HepG2 (cell line): ENCODE data around the gene ANGPTL2. TPM values are rescaled to one million over a fixed set of nuclear protein-coding genes. Genes with fewer than 3 reads are reported as not detected.

ENCODE experiments used
- ELF3 ChIP-seq: IDR thresholded peaks from 2 replicates; pipeline ENCODE4 v1.6.1; 2016; ENCODE audit warnings: missing genetic modification reagents, missing compliant biosample characterization
- HNF4A ChIP-seq: sonication (generic); formaldehyde crosslinking; IDR thresholded peaks from 2 replicates; pipeline ENCODE4 v1.4.0; 2020; ENCODE audit warnings: missing genetic modification reagents
- MAF1 ChIP-seq: sonication (generic); formaldehyde crosslinking; IDR thresholded peaks from 2 replicates; pipeline ENCODE4 v1.5.0; 2020; ENCODE audit warnings: missing genetic modification reagents, borderline replicate concordance
- MED13 ChIP-seq: sonication (generic); formaldehyde crosslinking; IDR thresholded peaks from 2 replicates; pipeline ENCODE4 v1.5.0; 2020; ENCODE audit warnings: missing genetic modification reagents
- NFKBIZ ChIP-seq: IDR thresholded peaks from 2 replicates; pipeline ENCODE4 v1.6.1; 2018; ENCODE audit warnings: missing genetic modification reagents, missing compliant biosample characterization
- SRF ChIP-seq: IDR thresholded peaks from 2 replicates; pipeline ENCODE4 v1.6.1; 2011; ENCODE audit warnings: mild to moderate bottlenecking, low read depth, low read length, moderate library complexity
- THAP7 ChIP-seq: sonication (generic); formaldehyde crosslinking; IDR thresholded peaks from 2 replicates; pipeline ENCODE4 v1.8.1; 2023; ENCODE audit warnings: mild to moderate bottlenecking, missing genetic modification reagents
- ZNF263 ChIP-seq: sonication (generic); formaldehyde crosslinking; IDR thresholded peaks from 2 replicates; pipeline ENCODE4 v1.4.0; 2020; ENCODE audit warnings: missing genetic modification reagents
- ZNF468 ChIP-seq: sonication (generic); formaldehyde crosslinking; IDR thresholded peaks from 2 replicates; pipeline ENCODE4 v1.8.0; 2022; ENCODE audit warnings: mild to moderate bottlenecking, moderate library complexity, missing genetic modification reagents
- ZNF816 ChIP-seq: sonication (generic); formaldehyde crosslinking; IDR thresholded peaks from 2 replicates; pipeline ENCODE4 v1.8.0; 2022; ENCODE audit warnings: missing genetic modification reagents, mild to moderate bottlenecking, borderline replicate concordance
- ZNF878 ChIP-seq: sonication (generic); formaldehyde crosslinking; IDR thresholded peaks from 2 replicates; pipeline ENCODE4 v1.8.1; 2023; ENCODE audit warnings: mild to moderate bottlenecking, missing genetic modification reagents, moderate library complexity
- ZNF879 ChIP-seq: sonication (generic); formaldehyde crosslinking; IDR thresholded peaks from 2 replicates; pipeline ENCODE4 v1.8.1; 2023; ENCODE audit warnings: missing genetic modification reagents
- polyA plus RNA-seq, 8 experiments: library from polyadenylated mRNA; depleted of rRNA in 3 of 8; stranded (reverse) in 7 of 8; unstranded in 1 of 8; fragments of >200 nt; fragmentation: Illumina TruSeq in 4 of 8; extraction: Trizol in 4 of 8; gene quantifications; 2 replicates each; pipeline versions ENCODE4 v1.2.1 to v1.2.3, GENCODE V29; 2011 to 2016; ENCODE audit warnings: low read depth in 4 of 8, missing spikeins in 1 of 8, mixed read lengths in 1 of 8; ENCODE audit not compliant: insufficient read depth in 1 of 8
- total RNA-seq, 5 experiments: library from RNA; depleted of rRNA; stranded (reverse); fragments of >200 nt; fragmentation: Illumina TruSeq; extraction: Trizol; gene quantifications; 2 replicates each; pipeline ENCODE4 v1.2.3, GENCODE V29; 2016; ENCODE audit warnings: low read depth in 1 of 5
- TF ChIP-seq, protein P1 (sequence below): fragments of 450-650 bp; IDR thresholded peaks from 2 replicates; pipeline ENCODE4 v1.6.1; 2017; ENCODE audit warnings: mild to moderate bottlenecking

ANGPTL2 gene
- total and polyA plus RNA-seq, 2 of the 13 experiments (the other 11 are each of a cell fraction or from before 2014, with no cell fraction given), result 0.91 to 21.0 TPM

DNA sequence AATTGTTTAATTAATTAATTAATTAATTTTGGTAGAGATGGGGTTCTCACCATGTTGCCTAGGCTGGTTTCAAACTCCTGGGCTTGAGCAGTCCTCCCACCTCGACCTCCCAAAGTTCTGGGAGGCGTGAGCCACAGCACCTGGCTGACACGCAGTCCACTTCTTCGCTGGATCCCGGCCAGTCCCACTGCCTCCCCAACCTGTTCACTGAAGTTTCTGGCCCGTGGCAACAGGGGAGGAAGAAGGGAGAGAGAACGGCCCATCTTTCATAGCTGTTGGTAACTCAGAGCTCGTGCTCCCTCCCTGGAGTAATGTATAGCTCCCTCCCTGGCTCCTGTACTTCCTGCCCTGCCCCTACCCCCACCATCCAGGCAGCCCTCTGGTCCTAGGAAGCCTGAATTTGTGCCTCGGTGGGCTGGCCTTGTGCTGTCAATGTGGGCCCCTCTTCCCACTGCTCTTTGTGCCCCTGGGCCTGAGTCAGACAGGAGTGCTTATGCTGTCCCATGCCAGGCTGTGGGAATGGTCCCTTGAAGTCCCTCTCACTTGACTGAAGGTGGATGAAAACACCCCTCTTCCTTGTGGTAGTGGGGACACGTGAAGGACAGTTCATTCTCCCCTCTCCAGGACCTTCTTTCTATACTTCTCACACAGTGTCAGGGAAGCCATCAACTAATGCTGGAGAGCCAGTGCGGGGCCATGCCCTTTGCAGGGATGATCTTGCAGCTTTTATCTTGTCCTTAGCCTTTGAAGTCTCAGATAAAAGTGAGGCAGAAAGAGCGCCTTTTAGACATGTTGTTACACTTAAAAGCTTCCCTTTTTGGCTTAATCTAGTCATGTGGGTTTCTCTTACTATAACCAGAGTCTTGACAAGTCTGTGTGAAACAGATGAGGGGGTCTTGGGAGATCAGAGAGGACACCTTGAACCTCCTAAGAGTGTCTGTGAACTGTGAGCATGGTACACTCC lies 38.1 kb downstream of the ANGPTL2 start (continued):
- TF ChIP-seq, protein P1, sequence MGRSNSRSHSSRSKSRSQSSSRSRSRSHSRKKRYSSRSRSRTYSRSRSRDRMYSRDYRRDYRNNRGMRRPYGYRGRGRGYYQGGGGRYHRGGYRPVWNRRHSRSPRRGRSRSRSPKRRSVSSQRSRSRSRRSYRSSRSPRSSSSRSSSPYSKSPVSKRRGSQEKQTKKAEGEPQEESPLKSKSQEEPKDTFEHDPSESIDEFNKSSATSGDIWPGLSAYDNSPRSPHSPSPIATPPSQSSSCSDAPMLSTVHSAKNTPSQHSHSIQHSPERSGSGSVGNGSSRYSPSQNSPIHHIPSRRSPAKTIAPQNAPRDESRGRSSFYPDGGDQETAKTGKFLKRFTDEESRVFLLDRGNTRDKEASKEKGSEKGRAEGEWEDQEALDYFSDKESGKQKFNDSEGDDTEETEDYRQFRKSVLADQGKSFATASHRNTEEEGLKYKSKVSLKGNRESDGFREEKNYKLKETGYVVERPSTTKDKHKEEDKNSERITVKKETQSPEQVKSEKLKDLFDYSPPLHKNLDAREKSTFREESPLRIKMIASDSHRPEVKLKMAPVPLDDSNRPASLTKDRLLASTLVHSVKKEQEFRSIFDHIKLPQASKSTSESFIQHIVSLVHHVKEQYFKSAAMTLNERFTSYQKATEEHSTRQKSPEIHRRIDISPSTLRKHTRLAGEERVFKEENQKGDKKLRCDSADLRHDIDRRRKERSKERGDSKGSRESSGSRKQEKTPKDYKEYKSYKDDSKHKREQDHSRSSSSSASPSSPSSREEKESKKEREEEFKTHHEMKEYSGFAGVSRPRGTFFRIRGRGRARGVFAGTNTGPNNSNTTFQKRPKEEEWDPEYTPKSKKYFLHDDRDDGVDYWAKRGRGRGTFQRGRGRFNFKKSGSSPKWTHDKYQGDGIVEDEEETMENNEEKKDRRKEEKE, result no peak
- TF ChIP-seq SRF (no peak), THAP7 (CRISPR knock-in tag) (no peak), ZNF879 (CRISPR knock-in tag) (no peak), NFKBIZ (no peak), ZNF468 (no peak), ZNF878 (CRISPR knock-in tag) (no peak), ELF3 (no peak), MED13 (CRISPR knock-in tag) (no peak), HNF4A (CRISPR knock-in tag) (no peak), ZNF263 (no peak), MAF1 (CRISPR knock-in tag) (no peak), ZNF816 (CRISPR knock-in tag) (no peak)
- TF ChIP-seq, all 625 proteins: peak for 0
